H1 (cell line): ENCODE measurements around the gene CALM1. TPM values are rescaled to one million over a fixed set of nuclear protein-coding genes. Genes with fewer than 3 reads are reported as not detected.

Source experiments
- CTCF ChIA-PET: fragments of 300-600 bp; sonication (Branson Sonifier 250); formaldehyde crosslinking; loops from one replicate; lab custom pipeline; 2021; ENCODE audit not compliant: partially characterized antibody; lab: Charles Lee
- POLR2A ChIA-PET: fragments of 300-600 bp; sonication (Branson Sonifier 250); formaldehyde crosslinking; loops from one replicate; lab custom pipeline; 2021; ENCODE audit warnings: inconsistent platforms; ENCODE audit not compliant: partially characterized antibody; lab: Charles Lee
- DNase-seq, 2 experiments: peaks; one replicate each; pipeline versions ENCODE4 v3.0.0 to v3.0.0-alpha.2; 2010 to 2022; ENCODE audit warnings: low spot score in 2 of 2, low read depth in 1 of 2, mixed read lengths in 1 of 2
- FAIRE-seq: peaks from 2 replicates; lab custom pipeline; 2011; peaks lifted over from hg19 to GRCh38; lab: Jason Lieb, UNC
- H2AFZ ChIP-seq: 2 replicates; pipeline ENCODE4 v1.8.1; 2012; ENCODE audit warnings: low read length, inconsistent platforms
- H2AK5ac ChIP-seq: 2 replicates; pipeline ENCODE4 v1.6.1; 2013; ENCODE audit warnings: low read depth, low read length
- H2BK120ac ChIP-seq: replicated peaks from 2 replicates; pipeline ENCODE3; 2013; ENCODE audit warnings: low read depth, low read length, inconsistent platforms
- H2BK12ac ChIP-seq: 2 replicates; pipeline ENCODE4 v1.6.1; 2013; ENCODE audit warnings: low read depth, low read length
- H2BK15ac ChIP-seq: 2 replicates; pipeline ENCODE4 v1.6.1; 2013; ENCODE audit warnings: low read length
- H2BK20ac ChIP-seq: 2 replicates; pipeline ENCODE4 v1.6.1; 2013; ENCODE audit warnings: low read length
- H2BK5ac ChIP-seq: 2 replicates; pipeline ENCODE4 v1.6.1; 2013; ENCODE audit warnings: low read depth, low read length
- H3K14ac ChIP-seq: 2 replicates; pipeline ENCODE4 v1.6.1; 2013; ENCODE audit warnings: inconsistent platforms; ENCODE audit not compliant: insufficient read length
- H3K18ac ChIP-seq: 2 replicates; pipeline ENCODE4 v1.6.1; 2013; ENCODE audit warnings: low read length; ENCODE audit errors: extremely low read depth
- H3K23ac ChIP-seq: 2 replicates; pipeline ENCODE4 v1.6.1; 2013; ENCODE audit warnings: inconsistent platforms; ENCODE audit not compliant: insufficient read length
- H3K23me2 ChIP-seq: 2 replicates; pipeline ENCODE4 v1.6.1; 2013; ENCODE audit warnings: low read depth, low read length
- H3K27ac ChIP-seq: 2 replicates; pipeline ENCODE4 v1.6.1; 2011; ENCODE audit warnings: low read depth, low read length, inconsistent platforms
- H3K27me3 ChIP-seq, 4 experiments: replicated peaks in 1 of 4; 1 replicate in 1 of 4; 2 replicates in 3 of 4; pipeline versions ENCODE4 v1.6.1 to v1.8.1; 2011 to 2013; ENCODE audit warnings: low read length in 3 of 4, mild to moderate bottlenecking in 3 of 4, inconsistent platforms in 2 of 4, mixed read lengths in 2 of 4, moderate library complexity in 1 of 4; ENCODE audit not compliant: control insufficient read depth in 3 of 4, insufficient read depth in 3 of 4; ENCODE audit errors: extremely low read depth in 1 of 4
- H3K36me3 ChIP-seq, 4 experiments: 2 replicates each; pipeline versions ENCODE4 v1.6.1 to v1.8.1; 2011 to 2013; ENCODE audit warnings: mild to moderate bottlenecking in 4 of 4, low read length in 3 of 4, moderate library complexity in 2 of 4, control low read depth in 1 of 4, inconsistent platforms in 1 of 4; ENCODE audit not compliant: insufficient read depth in 4 of 4, control insufficient read depth in 2 of 4
- H3K4ac ChIP-seq: replicated peaks from 2 replicates; pipeline ENCODE3; 2013; ENCODE audit warnings: low read length, low read depth, mixed read lengths, inconsistent platforms; ENCODE audit not compliant: insufficient read length
- H3K4me1 ChIP-seq, 4 experiments: replicated peaks in 1 of 4; 1 replicate in 1 of 4; 2 replicates in 3 of 4; pipeline versions ENCODE4 v1.6.1 to v1.8.1; 2011 to 2013; ENCODE audit warnings: low read length in 3 of 4, inconsistent platforms in 2 of 4, mixed read lengths in 1 of 4; ENCODE audit not compliant: insufficient read depth in 4 of 4, control insufficient read depth in 3 of 4
- H3K4me2 ChIP-seq, 2 experiments: 2 replicates each; pipeline versions ENCODE4 v1.6.1 to v1.8.1; 2011 to 2013; ENCODE audit warnings: low read depth in 2 of 2, low read length in 2 of 2, control low read depth in 1 of 2, inconsistent platforms in 1 of 2, mild to moderate bottlenecking in 1 of 2; ENCODE audit not compliant: insufficient read depth in 1 of 2
- H3K4me3 ChIP-seq, 4 experiments: fragments of 200-600, 300-600 bp in 1 of 4; sonication (generic), shearing (Covaris generic), sonication (Bioruptor Twin) in 1 of 4; 2 replicates each; pipeline versions ENCODE4 v1.5.1 to v1.8.1; 2011 to 2016; ENCODE audit warnings: low read length in 4 of 4, low read depth in 3 of 4, control low read depth in 2 of 4, inconsistent platforms in 2 of 4, mild to moderate bottlenecking in 2 of 4, mixed read lengths in 1 of 4, moderate library complexity in 1 of 4; ENCODE audit not compliant: insufficient read depth in 2 of 4; ENCODE audit errors: extremely low read depth in 1 of 4
- H3K56ac ChIP-seq: replicated peaks from 2 replicates; pipeline ENCODE3; 2013; ENCODE audit warnings: low read depth, mild to moderate bottlenecking, mixed read lengths, low read length, inconsistent platforms; ENCODE audit not compliant: insufficient read length
- H3K79me1 ChIP-seq: 2 replicates; pipeline ENCODE4 v1.6.1; 2013; ENCODE audit warnings: low read depth, low read length, control low read depth
- H3K79me2 ChIP-seq, 2 experiments: 2 replicates each; pipeline versions ENCODE4 v1.6.1 to v1.8.1; 2012 to 2013; ENCODE audit warnings: low read length in 2 of 2, mild to moderate bottlenecking in 2 of 2, inconsistent platforms in 1 of 2; ENCODE audit not compliant: insufficient read depth in 2 of 2, control insufficient read depth in 1 of 2
- H3K9ac ChIP-seq, 4 experiments: replicated peaks in 1 of 4; 1 replicate in 1 of 4; 2 replicates in 3 of 4; pipeline versions ENCODE4 v1.6.1 to v1.8.1; 2011 to 2013; ENCODE audit warnings: low read depth in 3 of 4, low read length in 3 of 4, control low read depth in 2 of 4, mild to moderate bottlenecking in 2 of 4, moderate library complexity in 2 of 4, inconsistent platforms in 1 of 4; ENCODE audit errors: extremely low read depth in 1 of 4
- H3K9me3 ChIP-seq, 2 experiments: 2 replicates each; pipeline versions ENCODE4 v1.6.1 to v1.8.1; 2012 to 2013; ENCODE audit warnings: mild to moderate bottlenecking in 2 of 2, moderate library complexity in 2 of 2, control low read depth in 1 of 2, inconsistent platforms in 1 of 2, low read depth in 1 of 2, low read length in 1 of 2, mixed read lengths in 1 of 2; ENCODE audit not compliant: insufficient read depth in 2 of 2
- H4K20me1 ChIP-seq, 2 experiments: replicated peaks in 1 of 2; 2 replicates each; pipeline versions ENCODE3 to v1.8.1; 2011 to 2013; ENCODE audit warnings: inconsistent platforms in 2 of 2, low read length in 2 of 2, mild to moderate bottlenecking in 1 of 2; ENCODE audit not compliant: insufficient read depth in 2 of 2, control insufficient read depth in 1 of 2
- H4K5ac ChIP-seq: 2 replicates; pipeline ENCODE4 v1.6.1; 2013; ENCODE audit warnings: low read length, low read depth, mixed read lengths, inconsistent platforms; ENCODE audit not compliant: insufficient read length
- H4K8ac ChIP-seq: 2 replicates; pipeline ENCODE4 v1.8.0; 2013; ENCODE audit warnings: mild to moderate bottlenecking, moderate library complexity, low read length, inconsistent platforms; ENCODE audit not compliant: insufficient read depth; ENCODE audit errors: extremely low read depth
- H4K91ac ChIP-seq: replicated peaks from 2 replicates; pipeline ENCODE3; 2013; ENCODE audit warnings: low read length, mixed read lengths, inconsistent platforms; ENCODE audit not compliant: insufficient read length
- BCL11A ChIP-seq, 2 experiments: IDR thresholded peaks; one replicate each; pipeline ENCODE4 v1.6.1; 2011; ENCODE audit warnings: low read depth in 2 of 2, low read length in 2 of 2, mild to moderate bottlenecking in 2 of 2
- BRCA1 ChIP-seq: IDR thresholded peaks from 2 replicates; pipeline ENCODE4 v1.6.1; 2012; ENCODE audit warnings: low read depth, low read length, improper control_type of control experiment
- CBX5 ChIP-seq: fragments of 300-800, 300-1000 bp; sonication (generic); IDR thresholded peaks from 2 replicates; pipeline ENCODE4 v1.7.1; 2016; ENCODE audit warnings: antibody characterized with exemption, low read length, low read depth
- CEBPB ChIP-seq: IDR thresholded peaks from 2 replicates; pipeline ENCODE4 v1.6.1; 2012; ENCODE audit warnings: low read depth, low read length
- CHD2 ChIP-seq: IDR thresholded peaks from 2 replicates; pipeline ENCODE4 v1.6.1; 2012; ENCODE audit warnings: low read length, improper control_type of control experiment
- HDAC2 ChIP-seq, 2 experiments: fragments of 300-600 bp in 1 of 2; sonication (generic) in 1 of 2; IDR thresholded peaks; 2 replicates each; pipeline ENCODE4 v1.6.1; 2011 to 2012; ENCODE audit warnings: low read depth in 2 of 2, low read length in 2 of 2, mild to moderate bottlenecking in 2 of 2, moderate library complexity in 2 of 2, borderline replicate concordance in 1 of 2, inconsistent platforms in 1 of 2
- KDM4A ChIP-seq: IDR thresholded peaks from one replicate; pipeline ENCODE4 v1.7.1; 2012; ENCODE audit warnings: low read depth, mild to moderate bottlenecking, moderate library complexity, low read length, inconsistent platforms; ENCODE audit not compliant: severe bottlenecking
- MAX ChIP-seq: IDR thresholded peaks from 2 replicates; pipeline ENCODE4 v1.6.1; 2012; ENCODE audit warnings: inconsistent platforms
- SAP30 ChIP-seq: fragments of 300-600 bp; sonication (generic); IDR thresholded peaks from 2 replicates; pipeline ENCODE4 v1.7.1; 2012; ENCODE audit warnings: low read length, moderate library complexity, mild to moderate bottlenecking, inconsistent platforms; ENCODE audit not compliant: insufficient read depth, insufficient replicate concordance
- SIRT6 ChIP-seq: IDR thresholded peaks from one replicate; pipeline ENCODE4 v1.7.1; 2012; ENCODE audit warnings: low read length, inconsistent platforms
- SIX5 ChIP-seq: IDR thresholded peaks from 2 replicates; pipeline ENCODE4 v1.6.1; 2011; ENCODE audit warnings: mild to moderate bottlenecking, low read depth, low read length
- SP1 ChIP-seq: IDR thresholded peaks from 2 replicates; pipeline ENCODE4 v1.6.1; 2011; ENCODE audit warnings: low read depth, low read length
- SP2 ChIP-seq: IDR thresholded peaks from 2 replicates; pipeline ENCODE4 v1.6.1; 2012; ENCODE audit warnings: mild to moderate bottlenecking, low read length, inconsistent platforms
- SP4 ChIP-seq: IDR thresholded peaks from 2 replicates; pipeline ENCODE4 v1.6.1; 2012; ENCODE audit warnings: low read length, inconsistent platforms
- TAF1 ChIP-seq: IDR thresholded peaks from 2 replicates; pipeline ENCODE4 v1.6.1; 2011; ENCODE audit warnings: mild to moderate bottlenecking, low read depth, low read length
- whole genome bisulfite sequencing, 2 experiments: shearing (Covaris generic) in 1 of 2; methylation state at CpG; one replicate each; pipeline versions ENCODE4 v1.1.6 to v1.1.7; 2013 to 2015; ENCODE audit warnings: low lambda C conversion rate in 2 of 2, mixed read lengths in 2 of 2, inconsistent platforms in 1 of 2, low coverage in 1 of 2, missing lambda C conversion rate in 1 of 2; ENCODE audit not compliant: insufficient replicate concordance in 2 of 2, insufficient coverage in 1 of 2, insufficient read length in 1 of 2; ENCODE audit errors: extremely low coverage in 1 of 2, missing lambda C conversion rate in 1 of 2; 5-methylcytosine and 5-hydroxymethylcytosine counted together
- polyA plus RNA-seq, 7 experiments: library from polyadenylated mRNA; depleted of rRNA in 3 of 7; stranded (reverse) in 5 of 7; unstranded in 2 of 7; fragments of >200 nt in 5 of 7; fragments of 200-250 nt in 2 of 7; gene quantifications; 1 replicate in 5 of 7; 2 replicates in 1 of 7; 4 replicates in 1 of 7; pipeline versions ENCODE4 v1.2.1 to v1.2.3, GENCODE V29; 2011 to 2013; ENCODE audit warnings: missing spikeins in 2 of 7, mixed read lengths in 2 of 7
- total RNA-seq: library from RNA; stranded (reverse); fragmentation: NEBNext Ultra II Directional; extraction: Animal tissue kit (Norgen Biotek cat#: 25700); gene quantifications from 2 replicates; pipeline ENCODE4 v1.2.1, GENCODE V29; 2021

The CALM1 gene
- total and polyA plus RNA-seq, 2 of the 8 experiments (the other 6 are each of a cell fraction or from before 2014, with no cell fraction given): 285 to 422 TPM

- Histone ChIP-seq H3K27ac (no peak overlapping the region), H4K8ac (no peak overlapping the region), H3K56ac (no peak overlapping the region), H3K4me1 (peaks cover 0 to 2% (median under 1%) of the 10 kb centered on the region in 4 experiments; a peak in 2 of 7 replicates), H2BK20ac (no peak overlapping the region), H3K9ac (no peak overlapping the region), H3K9me3 (no peaks in the 10 kb centered on the region), H3K18ac (no peak overlapping the region), H2BK12ac (no peak overlapping the region), H2AFZ (no peak overlapping the region), H2BK5ac (no peak overlapping the region), H4K5ac (no peak overlapping the region), H3K4me3 (no peak overlapping the region), H2AK5ac (no peak overlapping the region), H2BK15ac (no peak overlapping the region), H3K79me1 (no peaks in the 10 kb centered on the region), H3K23ac (no peak overlapping the region), H2BK120ac (no peak overlapping the region), H3K79me2 (no peaks in the 10 kb centered on the region), H3K23me2 (no peaks in the 10 kb centered on the region), H4K91ac (no peak overlapping the region), H3K4ac (no peak overlapping the region), H4K20me1 (peaks cover 0 to 2% of the 10 kb centered on the region in 2 experiments), H3K14ac (no peak overlapping the region), H3K4me2 (no peak overlapping the region), H3K36me3 (peaks cover 30 to 38% (median 33%) of the 10 kb centered on the region in 4 experiments), H3K27me3 (no peaks in the 10 kb centered on the region)
- no peak for FAIRE-seq
- DNase-seq: no peak
- TF ChIP-seq SIX5 (no peak), HDAC2 (IDR thresholded peaks at IDR 0.05; ENCODE audit: borderline replicate concordance in 1 of 2, low read depth in 2 of 2, low read length in 2 of 2) (no peak), SP4 (no peak), SP2 (no peak), KDM4A (no peak), SP1 (no peak), MAX (no peak), SIRT6 (no peak), SAP30 (no peak), CEBPB (no peak), CHD2 (no peak), BRCA1 (no peak), BCL11A (IDR thresholded peaks at IDR 0.05; ENCODE audit: low read depth in 2 of 2, low read length in 2 of 2) (no peak), TAF1 (no peak), CBX5 (no peak)
- WGBS, 2 experiments: 90% methylated on average over 3 of the region's 3 CpGs; no CpG with 5 or more reads in 1 of the 2 experiments
- CTCF ChIA-PET: interaction anchor here (1.1 to 1.7 kb wide), 5 partner anchors 9 to 352 kb away, joined by 3 to 6 read pairs (median 5); no protein-coding TSS in a partner anchor
- POLR2A ChIA-PET: interaction anchor here (0.9 to 2.1 kb wide), 4 partner anchors 10 to 47 kb away, joined by 3 to 8 read pairs (median 4); partner anchors contain the start of gene CALM1
Measured at GRCh38 chr14:90407230-90407629, 10.4 kb downstream of the CALM1 start.
